GM12891 (cell line): ENCODE measurements around the gene HS2ST1.

Experiments
- POLR2A ChIP-seq: IDR thresholded peaks from 2 replicates; pipeline ENCODE4 v1.6.1; 2011; ENCODE audit warnings: low read depth, low read length, control low read depth
- POLR2AphosphoS5 ChIP-seq: IDR thresholded peaks from 2 replicates; pipeline ENCODE4 v1.6.1; 2011; ENCODE audit warnings: low read depth, low read length, control low read depth
- POU2F2 ChIP-seq: IDR thresholded peaks from 2 replicates; pipeline ENCODE4 v1.6.1; 2011; ENCODE audit warnings: low read depth, mild to moderate bottlenecking, control low read depth, low read length, moderate library complexity
- SPI1 ChIP-seq: IDR thresholded peaks from 2 replicates; pipeline ENCODE4 v1.6.1; 2011; ENCODE audit warnings: low read depth, low read length, control low read depth
- TAF1 ChIP-seq: IDR thresholded peaks from 2 replicates; pipeline ENCODE4 v1.6.1; 2011; ENCODE audit warnings: low read depth, low read length, control low read depth

- TF ChIP-seq POLR2A (no peak), SPI1 (no peak), TAF1 (no peak), POLR2AphosphoS5 (no peak), POU2F2 (no peak)
Observed at GRCh38 chr1:86865973-86866637, 48.3 kb upstream of the HS2ST1 start.
